GM18508 (cell line): ENCODE data around the gene HOXC10.
A peak's percentile ranks its signal among the peaks of the same experiment; 100 is the strongest.

Experiments used
- ATAC-seq: cut with Tn5 transposase; IDR thresholded peaks from one replicate; pipeline ENCODE4 v1.9.1; 2021; ENCODE audit warnings: moderate number of reproducible peaks; ENCODE audit not compliant: insufficient read depth, unreplicated experiment

HOXC10 gene

DNA sequence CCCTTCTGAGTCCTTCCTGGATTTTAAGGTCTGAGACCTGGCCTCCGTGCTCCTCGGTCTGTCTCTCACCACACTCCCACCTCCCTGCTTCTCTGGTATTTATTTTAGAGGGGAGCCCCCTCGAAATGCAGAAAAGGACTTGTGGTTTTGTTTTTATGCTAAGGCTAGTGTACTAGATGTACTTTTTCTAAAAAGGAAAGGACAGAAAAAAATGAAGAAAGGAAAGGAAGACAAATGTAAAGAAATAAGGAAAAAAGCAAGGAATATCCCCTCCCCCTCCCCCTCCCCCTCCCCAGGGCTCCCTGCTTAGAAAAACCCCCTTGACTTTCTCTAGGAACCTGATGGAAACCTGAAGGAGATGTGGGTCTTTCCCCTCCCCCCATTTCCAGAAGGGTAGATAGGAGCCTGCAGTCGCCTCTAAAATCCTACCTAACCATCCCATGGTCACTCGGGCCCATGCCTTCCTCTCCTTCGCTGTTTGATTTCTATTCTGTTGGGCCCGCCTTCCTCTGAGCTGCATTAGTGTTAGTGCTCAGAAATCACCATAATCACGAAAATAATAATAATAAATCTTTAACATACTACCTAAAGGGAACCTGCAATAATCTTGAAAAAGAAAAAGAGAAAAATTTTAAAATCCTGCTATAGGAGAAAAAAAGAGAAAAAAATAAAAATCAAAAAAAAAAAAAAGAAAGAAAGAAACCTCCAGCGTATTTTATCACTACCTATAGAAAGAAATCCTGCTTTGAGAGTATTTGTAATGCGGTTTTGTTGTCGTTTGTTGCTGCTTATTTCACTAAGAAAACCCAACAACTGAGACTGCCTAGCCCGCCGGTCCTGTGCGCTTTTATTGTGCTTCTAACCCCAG is 27.0 kb downstream of the HOXC10 start:
- no peak for ATAC-seq

GRCh38 chr12:54012631-54013409 is 27.9 kb downstream of the HOXC10 start:
- no peak for ATAC-seq

GRCh38 chr12:54014377-54015017 is 29.6 kb downstream of the HOXC10 start:
- no peak for ATAC-seq

DNA sequence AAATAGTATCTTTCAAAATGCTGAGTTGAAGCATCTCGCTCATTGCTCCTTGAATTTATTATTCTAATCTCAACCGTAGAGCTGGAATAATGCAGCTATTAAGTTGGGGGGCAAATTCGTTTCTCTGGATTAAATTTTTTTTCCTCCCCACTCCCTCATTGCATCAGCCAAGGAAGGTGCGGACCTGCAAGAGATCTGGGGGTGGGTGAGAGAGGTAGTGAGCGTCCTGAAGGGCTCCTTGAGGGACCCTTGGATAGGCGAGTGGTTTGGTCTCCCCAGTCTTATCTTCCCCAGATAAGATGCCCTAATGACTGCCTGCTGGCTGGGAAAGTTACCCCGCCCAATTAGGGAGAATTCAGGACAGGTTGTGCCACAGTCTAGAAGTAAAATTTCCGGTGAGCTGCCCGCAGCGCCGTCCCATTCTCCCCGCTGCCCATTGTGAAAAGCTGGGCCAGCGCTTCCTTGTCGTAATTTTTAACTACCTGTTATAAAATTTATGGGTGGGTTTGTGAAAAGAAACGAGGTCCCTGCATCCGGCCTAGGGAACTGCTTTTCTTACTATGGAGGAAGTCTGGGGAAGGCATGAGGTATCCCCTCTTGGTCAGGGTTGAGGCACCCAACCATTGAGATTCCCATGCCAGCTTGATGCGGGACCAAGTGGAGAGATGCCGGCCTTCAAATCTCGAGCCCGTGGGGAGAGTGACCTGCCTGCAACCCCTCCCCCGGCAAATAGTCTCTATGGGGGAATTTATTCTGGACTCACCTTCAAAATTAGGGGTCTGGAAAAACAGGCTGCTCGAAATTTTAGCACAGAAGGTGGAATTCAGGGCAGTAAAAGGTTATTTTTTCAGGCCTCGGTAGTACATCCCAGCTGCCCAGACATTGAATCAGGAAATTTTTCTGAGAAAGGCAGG is 30.3 kb downstream of the HOXC10 start:
- ATAC-seq: no peak

DNA sequence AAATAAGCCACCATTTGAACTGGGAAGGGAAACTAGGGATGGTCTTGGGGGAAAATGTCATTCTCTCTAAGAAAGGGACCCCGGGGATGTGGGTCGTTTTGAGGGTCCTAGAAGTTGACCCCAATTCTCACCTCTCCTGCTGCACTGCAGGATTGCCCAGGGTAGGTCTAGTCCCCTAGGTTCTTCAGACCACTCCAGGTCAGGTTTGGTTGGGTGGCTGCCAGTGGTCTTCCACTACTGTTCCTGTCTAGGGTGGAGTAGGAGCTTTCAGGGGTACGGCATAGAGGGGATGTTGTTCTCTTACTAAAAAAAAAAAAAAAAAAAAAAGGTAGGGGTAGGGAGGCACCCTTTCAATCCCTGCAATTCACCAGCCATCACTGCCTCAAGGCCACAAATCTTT is 31.1 kb downstream of the HOXC10 start:
- ATAC-seq: no peak

- ATAC-seq: no peak
Observed at GRCh38 chr12:54016478-54016964, 31.6 kb downstream of the HOXC10 start.

DNA sequence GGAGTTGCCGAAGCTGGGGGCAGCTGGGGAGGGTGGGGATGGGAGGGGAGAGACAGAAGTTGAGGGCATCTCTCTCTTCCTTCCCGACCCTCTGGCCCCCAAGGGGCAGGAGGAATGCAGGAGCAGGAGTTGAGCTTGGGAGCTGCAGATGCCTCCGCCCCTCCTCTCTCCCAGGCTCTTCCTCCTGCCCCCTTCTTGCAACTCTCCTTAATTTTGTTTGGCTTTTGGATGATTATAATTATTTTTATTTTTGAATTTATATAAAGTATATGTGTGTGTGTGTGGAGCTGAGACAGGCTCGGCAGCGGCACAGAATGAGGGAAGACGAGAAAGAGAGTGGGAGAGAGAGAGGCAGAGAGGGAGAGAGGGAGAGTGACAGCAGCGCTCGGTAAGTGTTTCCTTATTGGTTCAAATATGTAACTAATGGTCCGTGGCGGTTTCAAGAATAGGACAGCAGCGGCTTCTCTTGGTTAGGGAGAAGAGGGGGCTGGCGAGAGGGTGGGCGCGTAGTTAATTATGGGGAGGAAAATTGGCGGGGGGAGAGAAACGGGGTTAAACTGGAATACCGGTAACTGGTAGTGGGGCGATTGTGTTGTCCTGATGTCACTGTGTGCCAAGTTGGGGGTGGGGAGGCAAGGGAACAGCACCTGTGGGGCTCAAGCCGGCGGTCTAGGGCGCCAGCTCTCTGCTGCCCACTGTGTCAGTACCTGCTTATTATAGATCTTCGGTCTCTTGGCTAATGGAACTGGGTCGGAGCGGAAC is 32.3 kb downstream of the HOXC10 start:
- no peak for ATAC-seq

DNA sequence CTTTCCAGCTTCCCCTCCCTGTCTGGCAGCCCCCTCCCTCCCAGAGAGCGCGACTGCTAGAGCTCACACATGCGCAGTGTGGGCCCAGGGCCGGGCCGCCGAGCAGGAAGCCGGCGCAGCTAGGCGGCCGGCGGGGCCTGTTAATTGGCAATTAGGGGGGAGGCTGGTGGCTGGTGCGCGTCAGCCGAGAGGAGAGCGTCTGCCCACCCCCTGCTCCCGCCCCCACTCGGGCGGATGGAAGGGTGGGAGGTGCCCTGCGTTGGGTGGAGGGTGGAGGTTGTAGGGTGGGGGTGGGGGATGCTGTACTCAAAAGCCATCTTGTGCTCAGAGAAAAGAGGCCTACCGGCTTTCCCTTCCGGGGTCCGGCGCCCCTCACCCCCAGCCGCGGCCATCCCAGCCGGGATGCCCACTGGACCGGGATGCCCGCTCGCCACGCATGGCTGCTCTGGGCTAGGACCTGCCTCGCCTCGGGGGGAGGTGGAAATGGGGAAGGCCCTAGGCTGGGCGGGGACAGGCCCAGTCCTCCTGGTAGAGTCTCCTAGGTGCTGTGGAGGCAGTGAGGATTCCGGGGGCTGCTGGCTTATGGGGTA is 33.0 kb downstream of the HOXC10 start:
- peak; percentile 45 for ATAC-seq

GRCh38 chr12:54018468-54018984 is 33.6 kb downstream of the HOXC10 start:
- ATAC-seq: no peak

DNA sequence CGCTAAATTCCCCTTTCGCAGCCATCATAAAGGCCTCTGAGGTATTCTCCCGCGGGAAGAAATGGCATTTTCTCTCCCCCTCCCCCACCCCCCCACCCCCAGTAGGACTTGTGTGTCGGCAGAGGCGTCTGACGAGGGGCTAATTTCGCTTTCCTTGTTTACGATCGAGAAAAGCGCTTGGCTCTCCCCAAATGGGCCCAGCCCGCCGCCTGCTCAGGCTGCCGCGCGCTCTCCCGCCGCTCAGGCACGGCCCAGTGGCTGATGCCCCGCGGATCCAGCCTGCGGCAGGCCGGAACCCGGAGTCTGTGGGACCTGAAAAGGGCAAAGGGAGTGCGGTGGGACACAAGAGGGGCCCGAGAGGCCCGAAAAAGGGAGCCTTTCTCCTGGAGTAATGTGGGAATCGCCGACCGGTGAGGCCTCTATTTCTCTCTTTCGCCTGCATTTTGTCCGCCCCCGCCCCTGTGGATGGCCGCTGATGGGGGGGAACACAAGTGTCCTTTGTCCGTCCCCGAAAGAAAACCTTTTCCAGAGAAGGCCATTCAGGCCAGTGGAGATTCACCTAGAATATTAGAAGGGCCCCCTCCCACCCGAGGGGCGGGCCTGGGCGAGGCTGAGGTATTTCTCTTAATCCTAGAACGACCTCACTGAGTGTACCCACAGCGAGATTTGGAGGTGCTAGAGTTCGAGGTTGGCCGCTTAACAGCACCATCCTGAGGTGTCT is 34.3 kb downstream of the HOXC10 start:
- no peak for ATAC-seq

- no peak for ATAC-seq
Observed at GRCh38 chr12:54019924-54020590, 35.1 kb downstream of the HOXC10 start.

- ATAC-seq: no peak
Observed at GRCh38 chr12:54020591-54021405, 35.9 kb downstream of the HOXC10 start.

DNA sequence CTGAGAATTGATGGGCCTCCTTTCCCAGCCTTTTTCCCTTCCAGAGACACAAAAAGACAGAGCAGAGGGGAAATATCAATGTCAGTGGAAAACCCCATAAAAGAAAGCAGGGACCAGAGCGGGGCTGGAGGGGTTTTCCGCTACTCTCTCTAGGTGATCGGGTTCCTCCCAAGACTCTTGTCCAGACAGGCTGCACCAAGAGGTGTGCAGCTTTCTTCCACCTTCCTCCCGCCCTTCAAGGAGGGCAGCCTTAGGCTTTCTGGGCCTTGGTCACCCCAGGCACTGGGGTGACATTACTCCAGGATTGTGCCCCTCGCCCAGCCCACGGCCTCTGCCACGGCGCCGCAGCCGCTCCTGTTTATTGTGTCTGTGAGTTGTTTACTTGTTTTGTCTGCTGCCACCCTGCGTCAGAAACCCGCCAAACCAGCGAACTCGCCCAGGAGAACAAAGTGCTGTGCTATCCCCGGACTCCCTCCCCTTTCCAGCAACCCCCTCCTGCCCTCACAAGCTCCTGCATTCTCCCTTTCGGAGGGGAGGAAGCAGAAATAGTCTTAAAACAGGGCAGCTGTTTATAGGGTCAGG is 36.6 kb downstream of the HOXC10 start:
- no peak for ATAC-seq

DNA sequence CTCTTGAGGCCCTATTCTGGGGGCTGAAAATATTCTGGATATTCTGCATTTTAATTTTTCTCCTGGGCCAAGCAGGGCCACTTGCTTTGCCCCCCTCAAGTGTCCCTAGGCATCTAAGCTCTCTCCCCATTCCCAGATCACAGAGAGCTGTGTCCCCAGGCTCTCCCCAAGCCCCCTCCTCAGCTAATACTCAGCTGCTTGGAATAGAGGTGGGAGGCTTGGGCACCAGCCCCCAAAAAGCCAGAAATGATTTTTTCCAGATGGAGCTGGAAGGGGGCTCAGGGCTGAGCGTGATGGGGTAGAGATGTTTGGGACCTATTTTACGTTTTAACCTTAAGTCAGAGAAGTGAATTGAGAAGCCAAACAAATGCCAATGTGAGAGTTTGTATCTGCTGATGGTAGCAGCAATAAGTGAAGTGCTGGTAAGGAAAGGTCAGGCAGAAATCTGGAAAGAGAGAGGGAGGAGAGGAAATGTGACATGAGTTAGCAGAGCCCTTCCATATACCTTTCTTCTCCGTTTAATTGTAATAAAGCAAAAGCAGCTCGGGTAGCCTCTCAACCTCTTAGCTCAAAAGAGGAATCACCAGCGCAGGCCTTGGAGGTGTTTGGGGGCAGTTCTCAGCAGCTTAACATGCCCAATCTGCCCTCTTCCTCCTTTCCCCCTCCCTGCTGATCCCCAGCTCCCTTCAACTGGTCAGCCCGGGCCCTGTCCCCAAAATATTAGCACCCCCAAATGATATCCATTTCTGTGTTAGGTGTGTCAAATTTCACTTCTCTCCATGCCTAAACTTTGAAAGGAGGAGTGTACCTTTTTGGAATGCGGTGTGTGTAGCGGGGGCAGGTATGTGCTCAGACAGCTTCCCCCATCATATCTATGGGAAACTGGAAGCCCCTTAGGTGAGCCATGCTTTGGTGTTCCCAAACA is 38.3 kb downstream of the HOXC10 start:
- ATAC-seq: no peak

DNA sequence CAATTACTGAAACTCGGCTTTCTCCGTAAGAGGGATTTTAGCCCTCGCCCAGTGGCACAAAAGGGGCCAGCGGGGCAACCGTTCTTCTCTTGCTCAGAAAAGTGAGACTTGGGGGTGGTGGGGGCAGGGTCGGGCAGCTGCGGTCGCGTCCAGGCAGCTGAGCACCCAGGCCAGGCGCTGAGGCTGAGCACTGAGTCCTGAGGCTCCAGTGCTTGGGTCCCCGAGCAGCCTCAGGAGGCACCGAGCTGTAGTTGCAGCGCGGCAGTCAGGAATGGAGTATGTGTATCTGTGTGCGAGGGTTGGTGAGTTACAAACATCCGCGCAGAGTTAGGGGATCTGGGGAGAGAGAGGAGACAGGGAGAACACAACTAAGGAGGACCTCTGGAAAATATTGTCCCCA is 39.2 kb downstream of the HOXC10 start:
- ATAC-seq: no peak
